SU-DHL-6 (cell line): ENCODE measurements around the gene PCDH17.

Experiments used
- H2AFZ ChIP-seq: fragments of 200-600 bp; sonication (generic); 2 replicates; pipeline ENCODE4 v1.6.1; 2014; ENCODE audit warnings: low read depth, mild to moderate bottlenecking, moderate library complexity, mixed read lengths, antibody characterized with exemption, low read length; ENCODE audit not compliant: severe bottlenecking
- H3F3A ChIP-seq: fragments of 200-600 bp; shearing (Covaris generic); 2 replicates; pipeline ENCODE4 v1.6.0; 2016; ENCODE audit warnings: antibody characterized with exemption, mild to moderate bottlenecking; ENCODE audit not compliant: insufficient read depth
- H3K27ac ChIP-seq: fragments of 200-600 bp; sonication (generic); 2 replicates; pipeline ENCODE4 v1.5.1; 2016; ENCODE audit warnings: low read depth, mild to moderate bottlenecking, low read length, moderate library complexity, mixed read lengths
- H3K27me3 ChIP-seq: fragments of 200-600 bp; sonication (generic), shearing (Covaris generic); 2 replicates; pipeline ENCODE4 v1.6.0; 2014; ENCODE audit warnings: mild to moderate bottlenecking, low read length
- H3K36me3 ChIP-seq: fragments of 200-600 bp; sonication (generic); 2 replicates; pipeline ENCODE4 v1.6.1; 2014; ENCODE audit warnings: mild to moderate bottlenecking, low read length, mixed read lengths
- H3K4me2 ChIP-seq: fragments of 300-600, 200-600 bp; shearing (Covaris generic), sonication (generic); 2 replicates; pipeline ENCODE4 v1.6.0; 2014; ENCODE audit warnings: low read length, low read depth, mild to moderate bottlenecking; ENCODE audit not compliant: poor library complexity, severe bottlenecking
- H3K4me3 ChIP-seq: fragments of 200-600 bp; sonication (generic); 2 replicates; pipeline ENCODE4 v1.5.1; 2014; ENCODE audit warnings: antibody characterized with exemption, low read length, mild to moderate bottlenecking, mixed read lengths; ENCODE audit not compliant: insufficient read depth, poor library complexity, severe bottlenecking
- H3K79me2 ChIP-seq: fragments of 200-600 bp; sonication (generic); 2 replicates; pipeline ENCODE4 v1.6.1; 2014; ENCODE audit warnings: mild to moderate bottlenecking, low read length, moderate library complexity; ENCODE audit not compliant: insufficient read depth
- H3K9ac ChIP-seq: fragments of 200-600 bp; sonication (generic); 2 replicates; pipeline ENCODE4 v1.7.0; 2014; ENCODE audit warnings: mild to moderate bottlenecking, low read length
- H3K9me2 ChIP-seq: fragments of 200-600 bp; sonication (generic); replicated peaks from 2 replicates; pipeline ENCODE4 v1.6.1; 2014; ENCODE audit warnings: low read length; ENCODE audit not compliant: insufficient read depth
- H3K9me3 ChIP-seq: fragments of 200-600 bp; sonication (generic); 2 replicates; pipeline ENCODE4 v1.6.1; 2014; ENCODE audit warnings: low read length, mixed read lengths; ENCODE audit not compliant: insufficient read depth
- H4K20me1 ChIP-seq: fragments of 200-600 bp; sonication (generic); 2 replicates; pipeline ENCODE4 v1.6.1; 2014; ENCODE audit warnings: low read depth, mild to moderate bottlenecking, antibody characterized with exemption, low read length, moderate library complexity, mixed read lengths
- CTCF ChIP-seq: fragments of 200-600 bp; sonication (generic); IDR thresholded peaks from one replicate; pipeline ENCODE4 v1.5.1; 2017; ENCODE audit warnings: antibody characterized with exemption, mild to moderate bottlenecking, low read length, moderate library complexity; ENCODE audit not compliant: insufficient read depth, poor library complexity, severe bottlenecking
- EZH2phosphoT487 ChIP-seq: fragments of 200-600 bp; sonication (generic), shearing (Covaris generic); conservative IDR thresholded peaks from 2 replicates; pipeline ENCODE4 v1.6.1; 2018; ENCODE audit warnings: mild to moderate bottlenecking, antibody characterized with exemption, low read length, moderate library complexity, mixed read lengths

Gene PCDH17

GRCh38 chr13:57704031-57704430, 72.5 kb downstream of the PCDH17 start:
- no peaks in the 10 kb centered on the region for H3K27me3 ChIP-seq
- no peak overlapping the region for H3K4me2 ChIP-seq
- H3K4me3 ChIP-seq, result no peak overlapping the region
- H3K9me3 ChIP-seq, result no peaks in the 10 kb centered on the region
- peak overlapping the region; percentile 41 for H2AFZ ChIP-seq
- no peak for TF ChIP-seq EZH2phosphoT487
- H3K9me2 ChIP-seq, result no peaks in the 10 kb centered on the region
- no peak overlapping the region for H3K27ac ChIP-seq
- H3K9ac ChIP-seq, result no peak overlapping the region
- H3F3A ChIP-seq, result no peaks in the 10 kb centered on the region
- H3K79me2 ChIP-seq, result no peaks in the 10 kb centered on the region
- no peaks in the 10 kb centered on the region for H3K36me3 ChIP-seq
- H4K20me1 ChIP-seq, result no peaks in the 10 kb centered on the region

DNA sequence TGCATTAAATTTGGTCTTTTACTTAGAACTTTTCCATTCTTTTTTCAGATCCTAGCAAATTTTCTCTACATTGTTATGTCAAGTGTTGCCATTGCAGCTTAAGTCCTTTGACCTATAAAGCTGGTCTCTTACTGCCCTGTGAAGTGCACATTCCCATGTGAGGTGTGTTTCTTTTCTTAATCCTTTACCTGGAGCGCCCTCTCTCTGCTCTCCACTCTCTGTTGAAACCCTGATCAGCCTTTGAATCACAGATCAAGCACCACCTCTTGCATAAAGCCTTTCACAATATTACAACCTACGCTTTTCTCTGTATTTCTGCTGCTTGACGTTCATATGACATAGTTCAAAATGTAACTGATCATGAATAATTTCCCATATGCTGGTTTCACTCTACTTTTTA, 84.8 kb downstream of the PCDH17 start:
- H3K36me3 ChIP-seq, result no peaks in the 10 kb centered on the region
- H3K9me3 ChIP-seq, result no peaks in the 10 kb centered on the region
- H4K20me1 ChIP-seq, result no peaks in the 10 kb centered on the region
- H3K9ac ChIP-seq, result no peak overlapping the region
- no peak overlapping the region for H2AFZ ChIP-seq
- no peaks in the 10 kb centered on the region for H3K79me2 ChIP-seq
- no peaks in the 10 kb centered on the region for H3K9me2 ChIP-seq
- H3K4me3 ChIP-seq, result no peak overlapping the region
- H3K4me2 ChIP-seq, result no peak overlapping the region
- no peaks in the 10 kb centered on the region for H3K27me3 ChIP-seq
- no peaks in the 10 kb centered on the region for H3F3A ChIP-seq
- no peak for TF ChIP-seq CTCF
- TF ChIP-seq EZH2phosphoT487, result no peak
- no peak overlapping the region for H3K27ac ChIP-seq

DNA sequence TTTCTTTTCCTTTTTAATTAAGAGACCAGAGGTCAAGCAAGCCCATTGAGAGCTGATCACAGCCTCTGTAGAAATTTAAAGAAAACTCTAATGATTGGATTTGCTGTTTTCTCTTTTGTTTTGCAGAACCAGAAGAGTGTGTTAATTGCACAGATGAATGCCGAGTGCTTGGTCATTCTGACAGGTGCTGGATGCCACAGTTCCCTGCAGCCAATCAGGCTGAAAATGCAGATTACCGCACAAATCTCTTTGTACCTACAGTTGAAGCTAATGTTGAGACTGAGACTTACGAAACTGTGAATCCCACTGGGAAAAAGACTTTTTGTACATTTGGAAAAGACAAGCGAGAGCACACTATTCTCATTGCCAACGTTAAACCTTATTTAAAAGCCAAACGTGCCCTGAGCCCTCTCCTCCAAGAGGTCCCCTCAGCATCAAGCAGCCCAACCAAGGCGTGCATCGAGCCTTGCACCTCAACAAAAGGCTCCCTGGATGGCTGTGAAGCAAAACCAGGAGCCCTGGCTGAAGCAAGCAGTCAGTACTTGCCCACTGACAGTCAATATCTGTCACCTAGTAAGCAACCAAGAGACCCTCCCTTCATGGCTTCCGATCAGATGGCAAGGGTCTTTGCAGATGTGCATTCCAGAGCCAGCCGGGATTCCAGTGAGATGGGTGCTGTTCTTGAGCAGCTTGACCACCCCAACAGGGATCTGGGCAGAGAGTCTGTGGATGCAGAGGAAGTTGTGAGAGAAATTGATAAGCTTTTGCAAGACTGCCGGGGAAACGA, 93.1 kb downstream of the PCDH17 start:
- no peak overlapping the region for H3K27ac ChIP-seq
- TF ChIP-seq EZH2phosphoT487 (no peak), CTCF (no peak)
- H2AFZ ChIP-seq, result no peak overlapping the region
- H3K9me2 ChIP-seq, result no peaks in the 10 kb centered on the region
- H3K9me3 ChIP-seq, result no peaks in the 10 kb centered on the region
- H3K27me3 ChIP-seq, result no peaks in the 10 kb centered on the region
- no peak overlapping the region for H3K9ac ChIP-seq
- no peaks in the 10 kb centered on the region for H3F3A ChIP-seq
- H3K4me3 ChIP-seq, result no peak overlapping the region
- no peaks in the 10 kb centered on the region for H4K20me1 ChIP-seq
- peak overlapping the region; percentile 28 for H3K4me2 ChIP-seq
- H3K36me3 ChIP-seq, result no peaks in the 10 kb centered on the region
- no peaks in the 10 kb centered on the region for H3K79me2 ChIP-seq

DNA sequence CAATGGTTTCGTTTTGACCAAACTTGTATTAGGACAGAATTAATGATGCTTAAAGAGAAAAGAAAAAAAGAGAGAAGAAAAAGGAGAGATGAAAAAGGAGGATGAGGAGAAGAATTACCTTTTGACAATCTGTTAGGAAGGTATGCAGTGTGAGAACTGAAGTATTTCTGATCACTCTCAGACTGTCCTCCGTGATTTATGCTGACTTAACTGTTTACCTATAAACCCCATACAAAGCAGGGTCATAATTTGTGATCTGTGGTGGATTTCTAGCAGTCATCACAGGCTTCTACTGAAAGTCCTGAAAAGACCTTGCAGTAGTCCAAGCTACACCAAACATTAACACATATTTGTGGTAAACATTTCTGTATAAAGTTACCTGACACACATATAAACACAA, 93.9 kb downstream of the PCDH17 start:
- Histone ChIP-seq H3K4me2 (peak overlapping the region; percentile 28), H4K20me1 (no peaks in the 10 kb centered on the region), H3K9ac (no peak overlapping the region), H3K36me3 (no peaks in the 10 kb centered on the region), H3K4me3 (no peak overlapping the region), H3K9me2 (no peaks in the 10 kb centered on the region), H3K27me3 (no peaks in the 10 kb centered on the region), H3F3A (no peaks in the 10 kb centered on the region), H3K9me3 (no peaks in the 10 kb centered on the region), H3K27ac (no peak overlapping the region), H3K79me2 (no peaks in the 10 kb centered on the region), H2AFZ (no peak overlapping the region)
- TF ChIP-seq CTCF (no peak), EZH2phosphoT487 (no peak)
